OCI-LY7 (cell line): ENCODE data around the gene GLIS1. TPM values are rescaled to one million over a fixed set of nuclear protein-coding genes. Genes with fewer than 3 reads are reported as not detected.

Experiments
- BruUV-seq: library from RNA; stranded (reverse); fragments of 400-500 nt; replicated peaks from 2 replicates; lab custom pipeline; 2021; lab: Mats Ljungman, UMichigan
- CTCF ChIA-PET: fragments of 300-600 bp; sonication (Branson Sonifier 250); formaldehyde crosslinking; loops from one replicate; lab custom pipeline; 2022; ENCODE audit warnings: antibody characterized with exemption; ENCODE audit not compliant: unreplicated experiment; lab: Charles Lee
- POLR2A ChIA-PET: fragments of 300-600 bp; sonication (Branson Sonifier 250); formaldehyde crosslinking; loops from one replicate; lab custom pipeline; 2022; ENCODE audit warnings: antibody characterized with exemption; lab: Charles Lee
- DNase-seq: peaks from one replicate; pipeline ENCODE4 v3.0.0-alpha.2; 2015; ENCODE audit warnings: low spot score
- H2AFZ ChIP-seq: fragments of 200-600 bp; sonication (generic), shearing (Covaris generic); 2 replicates; pipeline ENCODE4 v1.6.1; 2014; ENCODE audit warnings: mild to moderate bottlenecking, antibody characterized with exemption, low read length, moderate library complexity
- H3K27ac ChIP-seq: fragments of 200-600 bp; sonication (generic); 2 replicates; pipeline ENCODE4 v1.5.1; 2014; ENCODE audit warnings: mixed run types, low read depth, mild to moderate bottlenecking, moderate library complexity, low read length, inconsistent platforms; ENCODE audit not compliant: poor library complexity, severe bottlenecking
- H3K36me3 ChIP-seq: fragments of 200-600 bp; sonication (generic); 2 replicates; pipeline ENCODE4 v1.6.1; 2014; ENCODE audit warnings: mild to moderate bottlenecking, antibody characterized with exemption, low read length, moderate library complexity, mixed read lengths; ENCODE audit not compliant: insufficient read depth
- H3K4me1 ChIP-seq: fragments of 200-600 bp; sonication (generic); 2 replicates; pipeline ENCODE4 v1.5.1; 2014; ENCODE audit warnings: mild to moderate bottlenecking, low read length; ENCODE audit not compliant: insufficient read depth, poor library complexity, severe bottlenecking
- H3K4me2 ChIP-seq: fragments of 200-600 bp; sonication (generic); 2 replicates; pipeline ENCODE4 v1.6.1; 2014; ENCODE audit warnings: mild to moderate bottlenecking, low read length
- H3K4me3 ChIP-seq: fragments of 200-600 bp; sonication (generic); 2 replicates; pipeline ENCODE4 v1.5.1; 2014; ENCODE audit warnings: mild to moderate bottlenecking, low read depth, low read length; ENCODE audit not compliant: poor library complexity, severe bottlenecking
- H3K79me2 ChIP-seq: fragments of 200-600 bp; sonication (generic); 2 replicates; pipeline ENCODE4 v1.6.1; 2016; ENCODE audit warnings: low read depth, mild to moderate bottlenecking, low read length, moderate library complexity, mixed read lengths; ENCODE audit not compliant: insufficient read depth
- H3K9me2 ChIP-seq: fragments of 200-600 bp; sonication (generic); 2 replicates; pipeline ENCODE4 v1.6.1; 2016; ENCODE audit warnings: mild to moderate bottlenecking, low read length, mixed read lengths; ENCODE audit not compliant: insufficient read depth
- H3K9me3 ChIP-seq: fragments of 200-600 bp; sonication (generic); 2 replicates; pipeline ENCODE4 v1.6.1; 2014; ENCODE audit warnings: mild to moderate bottlenecking, mixed run types, low read length, mixed read lengths
- H4K20me1 ChIP-seq: fragments of 200-600 bp; sonication (generic); 2 replicates; pipeline ENCODE4 v1.6.1; 2014; ENCODE audit warnings: mild to moderate bottlenecking, antibody characterized with exemption, low read length, moderate library complexity, mixed read lengths; ENCODE audit not compliant: insufficient read depth
- CTCF ChIP-seq: fragments of 200-600 bp; sonication (generic); conservative IDR thresholded peaks from 2 replicates; pipeline ENCODE4 v1.5.1; 2014; ENCODE audit warnings: mild to moderate bottlenecking, antibody characterized with exemption, low read length, moderate library complexity, mixed read lengths
- EZH2phosphoT487 ChIP-seq: fragments of 200-600 bp; sonication (generic); IDR thresholded peaks from 2 replicates; pipeline ENCODE4 v1.6.1; 2018; ENCODE audit warnings: low read depth, borderline replicate concordance, mild to moderate bottlenecking, mixed run types, antibody characterized with exemption, low read length, moderate library complexity, mixed read lengths
- intact Hi-C: fragments of 100-400 bp; cut with micrococcal nuclease; formaldehyde crosslinking; loops from one replicate; pipeline ENCODE4 v1.10.0; 2022; ENCODE audit not compliant: unreplicated experiment
- total RNA-seq, 2 experiments: library from RNA; depleted of rRNA in 1 of 2; stranded (reverse); fragments of >200 nt in 1 of 2; shearing (Covaris generic) in 1 of 2; gene quantifications; 2 replicates each; pipeline ENCODE4 v1.2.3, GENCODE V29; 2014 to 2022

GLIS1 gene
- total RNA-seq, 2 experiments from 2014 or later = not detected

DNA sequence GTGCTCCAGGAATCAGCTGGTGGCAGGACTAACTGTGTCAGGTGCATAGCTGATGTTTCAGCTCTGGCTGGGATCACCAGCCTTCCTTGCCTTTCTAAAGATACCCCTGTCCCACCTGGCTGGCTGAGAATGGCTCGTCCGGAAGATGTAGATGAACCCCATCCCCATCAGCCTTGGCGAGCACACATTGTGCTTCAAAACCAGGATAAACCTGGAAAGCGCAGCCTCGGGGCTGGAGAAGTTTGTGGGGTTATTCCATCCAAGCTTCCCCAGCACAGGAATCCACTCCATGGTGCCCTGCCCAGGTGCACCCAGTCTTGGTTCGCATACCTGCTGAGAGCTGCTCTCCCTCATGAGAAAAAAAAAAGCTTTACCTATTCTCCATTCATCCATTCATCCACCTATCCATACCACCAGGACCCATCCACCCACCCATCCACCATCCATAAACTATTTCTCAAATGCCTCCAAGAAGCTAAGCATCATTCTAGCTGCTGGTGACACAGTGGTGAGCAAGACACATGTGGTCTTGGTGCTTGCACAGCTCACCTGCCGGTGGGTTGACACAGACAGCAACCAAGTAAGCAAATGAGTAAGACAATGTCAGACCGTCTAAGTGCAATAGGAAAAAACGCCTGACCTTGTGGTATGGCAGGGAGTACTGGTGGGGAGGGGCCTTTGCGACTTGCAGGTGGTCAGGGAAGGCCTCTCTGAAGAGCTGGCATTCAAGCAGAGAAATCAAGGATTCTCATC is 185.8 kb downstream of the GLIS1 start:
- Histone ChIP-seq H2AFZ (no peak overlapping the region), H4K20me1 (no peaks in the 10 kb centered on the region), H3K9me3 (0 out of 2 replicates have a peak, but pooled peaks cover 4% of the 10 kb centered on the region), H3K4me2 (no peak overlapping the region), H3K27ac (no peak overlapping the region), H3K9me2 (no peaks in the 10 kb centered on the region), H3K4me1 (no peaks in the 10 kb centered on the region), H3K4me3 (no peak overlapping the region), H3K79me2 (no peaks in the 10 kb centered on the region), H3K36me3 (no peaks in the 10 kb centered on the region)
- no peak for DNase-seq
- CTCF ChIA-PET = no interaction called here
- no peak for TF ChIP-seq CTCF
- TF ChIP-seq EZH2phosphoT487 = no peak
- no TSS peak for BruUV-seq
- intact Hi-C loops = no loop called here
- POLR2A ChIA-PET = no interaction called here

GRCh38 chr1:53552146-53552861 is 186.7 kb downstream of the GLIS1 start:
- Histone ChIP-seq H3K27ac (no peak overlapping the region), H2AFZ (no peak overlapping the region), H3K79me2 (no peaks in the 10 kb centered on the region), H3K9me3 (0 out of 2 replicates have a peak, but pooled peaks cover 4% of the 10 kb centered on the region), H3K36me3 (no peaks in the 10 kb centered on the region), H3K4me2 (no peak overlapping the region), H3K4me1 (no peaks in the 10 kb centered on the region), H3K4me3 (no peak overlapping the region), H4K20me1 (no peaks in the 10 kb centered on the region), H3K9me2 (no peaks in the 10 kb centered on the region)
- no TSS peak for BruUV-seq
- POLR2A ChIA-PET = interaction anchor here (0.5 kb wide), 1 partner anchor 465 kb away, joined by 3 read pairs; no protein-coding TSS in a partner anchor
- no peak for DNase-seq
- TF ChIP-seq CTCF (no peak), EZH2phosphoT487 (no peak)
- CTCF ChIA-PET = no interaction called here
- intact Hi-C loops = no loop called here
